ENCODE data around the gene LAMA2. TPM values are rescaled to one million over a fixed set of nuclear protein-coding genes. Genes with fewer than 3 reads are reported as not detected.

Gene LAMA2
- total RNA-seq, 1 experiment from 2014 or later: 0.02 TPM

GRCh38 chr6:129478379-129478778 lies 595.4 kb downstream of the LAMA2 start:
- intact Hi-C loops (cut with micrococcal nuclease; ENCODE audit: unreplicated experiment): no loop called here
- Histone ChIP-seq H3K4me1 (no peaks in the 10 kb centered on the region), H3K9me3 (no peaks in the 10 kb centered on the region), H3K27me3 (replicated peaks; ENCODE audit: control insufficient read depth, insufficient read depth, low read length) (no peaks in the 10 kb centered on the region; the same call in 1 of the 2 replicates), H3K4me3 (ENCODE audit: low read depth, low read length) (no peak overlapping the region), H3K36me3 (ENCODE audit: control insufficient read depth, insufficient read depth, low read length) (no peaks in the 10 kb centered on the region)
- Mint-ChIP-seq H3K4me3 (ENCODE audit: unreplicated experiment) (no peak overlapping the region), H3K27ac (ENCODE audit: unreplicated experiment) (no peak overlapping the region), H3K9me3 (ENCODE audit: unreplicated experiment) (no peaks in the 10 kb centered on the region), H3K4me1 (ENCODE audit: low read depth, unreplicated experiment) (no peaks in the 10 kb centered on the region), H3K27me3 (ENCODE audit: insufficient read depth, unreplicated experiment) (peaks cover 5% of the 10 kb centered on the region), H3K36me3 (ENCODE audit: insufficient read depth, unreplicated experiment) (no peaks in the 10 kb centered on the region)
- ChIA-PET CTCF (no interaction called here), POLR2A (no interaction called here)
- TF ChIP-seq CTCF (IDR thresholded peaks at IDR 0.05; ENCODE audit: insufficient read depth in 1 of 2, low read depth in 1 of 2, low read length in 1 of 2, severe bottlenecking in 1 of 2, unreplicated experiment in 1 of 2): no peak
- no TSS peak for BruUV-seq (replicated peaks)
- no peak for DNase-seq

- no TSS peak for BruUV-seq (replicated peaks)
- intact Hi-C loops (cut with micrococcal nuclease; ENCODE audit: unreplicated experiment): no loop called here
These were observed 598.8 kb downstream of the LAMA2 start for GRCh38 chr6:129481706-129482105.

GRCh38 chr6:129485746-129486145 lies 602.8 kb downstream of the LAMA2 start:
- Mint-ChIP-seq H3K9me3 (ENCODE audit: unreplicated experiment) (no peaks in the 10 kb centered on the region), H3K36me3 (ENCODE audit: insufficient read depth, unreplicated experiment) (no peaks in the 10 kb centered on the region), H3K4me1 (ENCODE audit: low read depth, unreplicated experiment) (peaks cover 6% of the 10 kb centered on the region), H3K27me3 (ENCODE audit: insufficient read depth, unreplicated experiment) (peaks cover 2% of the 10 kb centered on the region), H3K4me3 (ENCODE audit: unreplicated experiment) (no peak overlapping the region), H3K27ac (ENCODE audit: unreplicated experiment) (no peak overlapping the region)
- Histone ChIP-seq H3K9me3 (no peaks in the 10 kb centered on the region), H3K36me3 (ENCODE audit: control insufficient read depth, insufficient read depth, low read length) (no peaks in the 10 kb centered on the region), H3K27me3 (replicated peaks; ENCODE audit: control insufficient read depth, insufficient read depth, low read length) (no peaks in the 10 kb centered on the region), H3K4me1 (peaks cover 7% of the 10 kb centered on the region; the same call in 1 of the 2 replicates), H3K4me3 (ENCODE audit: low read depth, low read length) (no peak overlapping the region)
- intact Hi-C loops (cut with micrococcal nuclease; ENCODE audit: unreplicated experiment): no loop called here
- BruUV-seq (replicated peaks): no TSS peak
- POLR2A ChIA-PET: no interaction called here
- DNase-seq: no peak
- TF ChIP-seq CTCF (IDR thresholded peaks at IDR 0.05; ENCODE audit: insufficient read depth in 1 of 2, low read depth in 1 of 2, low read length in 1 of 2, severe bottlenecking in 1 of 2, unreplicated experiment in 1 of 2): no peak
- CTCF ChIA-PET: no interaction called here

More at GRCh38 chr6:129481706-129482105, 598.8 kb downstream of the LAMA2 start:
- H3K4me3 ChIP-seq (ENCODE audit: low read depth, low read length): no peak overlapping the region
- Mint-ChIP-seq H3K36me3 (ENCODE audit: insufficient read depth, unreplicated experiment) (no peaks in the 10 kb centered on the region), H3K9me3 (ENCODE audit: unreplicated experiment) (no peaks in the 10 kb centered on the region), H3K27me3 (ENCODE audit: insufficient read depth, unreplicated experiment) (peaks cover 5% of the 10 kb centered on the region), H3K4me1 (ENCODE audit: low read depth, unreplicated experiment) (no peaks in the 10 kb centered on the region), H3K4me3 (ENCODE audit: unreplicated experiment) (no peak overlapping the region), H3K27ac (ENCODE audit: unreplicated experiment) (no peak overlapping the region)
- no peaks in the 10 kb centered on the region for H3K36me3 ChIP-seq (ENCODE audit: control insufficient read depth, insufficient read depth, low read length)
- H3K9me3 ChIP-seq: no peaks in the 10 kb centered on the region
- no peaks in the 10 kb centered on the region; the same call in 1 of the 2 replicates for H3K27me3 ChIP-seq (replicated peaks; ENCODE audit: control insufficient read depth, insufficient read depth, low read length)
- POLR2A ChIA-PET: no interaction called here
- CTCF ChIA-PET: no interaction called here
- no peaks in the 10 kb centered on the region for H3K4me1 ChIP-seq
- TF ChIP-seq CTCF (IDR thresholded peaks at IDR 0.05; ENCODE audit: insufficient read depth in 1 of 2, low read depth in 1 of 2, low read length in 1 of 2, severe bottlenecking in 1 of 2, unreplicated experiment in 1 of 2): no peak
- DNase-seq: no peak
